ENCODE results near the gene SQSTM1.

The SQSTM1 gene

DNA sequence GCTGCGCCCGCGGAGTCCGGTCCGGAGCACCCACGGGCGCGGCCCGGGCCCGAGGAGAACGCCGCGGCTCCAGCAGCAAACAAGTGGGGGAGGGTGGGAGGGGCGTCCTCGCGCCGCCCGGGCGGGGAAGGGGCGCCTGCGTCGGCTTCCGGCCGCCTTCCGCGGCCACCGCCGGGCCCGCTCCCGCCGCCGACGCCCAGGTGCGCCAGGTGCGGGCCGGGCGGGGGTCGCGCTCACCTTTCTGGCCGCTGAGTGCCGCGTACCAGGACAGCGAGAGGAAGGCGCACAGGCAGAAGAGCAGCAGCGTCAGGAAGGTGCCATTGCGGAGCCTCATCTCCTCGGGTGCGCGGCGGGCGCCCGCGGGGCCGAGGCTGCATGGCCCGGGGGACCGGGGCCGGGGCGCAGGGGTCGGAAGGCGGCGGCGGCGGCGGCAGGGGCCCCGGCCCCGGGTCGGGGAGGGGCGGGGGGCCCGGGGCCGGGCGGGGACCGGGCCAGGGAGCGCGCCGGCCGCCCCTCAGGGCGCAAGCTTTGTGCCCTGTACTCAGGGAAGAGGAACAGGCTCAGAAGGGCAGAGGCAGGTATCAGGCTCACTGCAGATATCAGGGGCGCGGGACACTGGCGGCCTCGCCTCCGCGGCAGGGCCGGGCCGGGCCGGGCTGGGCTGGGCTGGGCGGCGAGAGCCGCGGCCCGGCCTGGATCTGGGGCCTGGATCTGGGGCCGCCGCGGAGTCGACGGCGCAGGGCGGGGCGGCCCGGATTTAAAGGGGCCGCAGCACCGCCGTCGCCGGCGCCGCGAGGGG lies 14.3 kb upstream of the SQSTM1 start, which contains the start of gene MGAT4B:
Gene MGAT4B (minus strand): TSS at position 617 of the 799 bp plus-strand sequence. CDS start 283 bp downstream, at position 334.
- peak in 1 of 3 experiments; percentile 60 for DNase-seq (ENCODE audit: low read depth in 3 of 3)

DNA sequence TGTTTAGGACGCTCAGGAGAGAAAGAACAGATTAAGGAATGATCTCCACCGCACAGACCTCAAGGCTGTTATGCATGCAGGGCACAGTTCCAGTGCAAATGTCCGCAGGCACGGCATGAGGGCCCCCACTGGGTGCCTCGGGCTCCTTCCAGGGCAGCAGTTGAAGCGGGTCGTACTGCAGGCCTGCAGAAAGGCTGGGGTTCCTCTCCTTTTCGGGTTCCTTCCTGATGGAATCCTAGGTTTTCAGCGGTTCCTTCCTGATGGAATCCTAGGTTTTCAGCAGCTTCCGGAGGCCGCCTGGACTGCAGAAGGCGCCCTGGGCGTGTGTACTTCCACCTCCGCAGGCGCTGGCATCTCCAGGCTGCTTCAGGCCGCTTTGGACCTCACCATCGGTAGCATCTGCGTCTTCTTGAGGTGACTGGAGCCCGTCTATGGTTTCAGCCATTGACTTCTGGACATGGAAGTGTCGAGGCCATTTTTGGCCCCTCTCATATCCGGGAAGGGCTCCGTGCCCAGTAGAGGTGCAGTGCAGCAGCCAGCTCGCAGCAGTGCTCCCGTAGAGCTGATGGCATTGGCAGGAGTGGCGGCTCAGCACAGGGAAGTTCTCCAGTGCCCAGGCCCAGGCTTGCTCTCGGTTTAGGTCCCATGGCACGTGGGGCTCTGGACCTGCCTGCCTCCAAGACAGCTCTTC lies 8.4 kb upstream of the SQSTM1 start:
- DNase-seq (ENCODE audit: low read depth in 3 of 3) = no peak

GRCh38 chr5:179812997-179813607 lies 7.6 kb upstream of the SQSTM1 start:
- DNase-seq (ENCODE audit: low read depth in 3 of 3) = no peak

- DNase-seq (ENCODE audit: low read depth in 3 of 3) = no peak
Measured at GRCh38 chr5:179814090-179814489, 6.6 kb upstream of the SQSTM1 start.

DNA sequence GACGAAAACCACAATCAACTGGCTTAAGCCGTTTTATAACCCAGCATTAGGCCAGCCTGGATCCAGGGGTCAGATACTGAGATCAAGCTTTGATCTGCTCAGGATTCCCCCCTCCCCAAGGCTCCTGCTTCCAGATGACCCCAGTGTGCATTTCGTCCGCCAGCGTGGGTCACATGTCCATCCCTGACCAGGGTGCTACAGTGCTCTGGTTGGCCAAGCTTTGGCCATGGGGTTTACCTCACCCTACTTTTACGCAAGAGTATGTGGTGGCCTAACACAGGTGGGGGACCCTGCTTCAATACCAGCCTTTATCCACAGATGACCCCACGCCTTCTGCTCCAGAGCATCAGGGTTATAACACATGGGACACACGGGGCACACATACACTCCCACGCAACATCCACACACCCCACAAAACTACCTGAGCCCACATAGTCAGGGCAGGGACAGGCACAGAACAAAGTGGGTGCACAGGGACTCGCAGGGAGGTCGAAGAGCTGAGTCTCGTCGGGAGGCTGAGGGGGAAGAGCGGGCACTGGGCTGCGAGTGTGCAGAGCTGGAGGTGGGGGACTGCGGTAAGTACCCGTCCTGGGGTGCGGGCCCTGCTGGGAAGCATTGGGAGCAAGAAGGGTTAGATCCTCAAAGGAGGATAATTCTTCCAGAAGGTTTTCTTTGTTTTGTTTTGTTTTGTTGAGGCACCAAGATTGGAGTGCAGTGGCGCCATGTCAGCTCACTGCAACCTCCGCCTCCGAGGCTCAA lies 5.0 kb upstream of the SQSTM1 start:
- DNase-seq (ENCODE audit: low read depth in 3 of 3) = no peak

- DNase-seq (ENCODE audit: low read depth in 3 of 3) = no peak
Measured at GRCh38 chr5:179816401-179816795, 4.3 kb upstream of the SQSTM1 start.

DNA sequence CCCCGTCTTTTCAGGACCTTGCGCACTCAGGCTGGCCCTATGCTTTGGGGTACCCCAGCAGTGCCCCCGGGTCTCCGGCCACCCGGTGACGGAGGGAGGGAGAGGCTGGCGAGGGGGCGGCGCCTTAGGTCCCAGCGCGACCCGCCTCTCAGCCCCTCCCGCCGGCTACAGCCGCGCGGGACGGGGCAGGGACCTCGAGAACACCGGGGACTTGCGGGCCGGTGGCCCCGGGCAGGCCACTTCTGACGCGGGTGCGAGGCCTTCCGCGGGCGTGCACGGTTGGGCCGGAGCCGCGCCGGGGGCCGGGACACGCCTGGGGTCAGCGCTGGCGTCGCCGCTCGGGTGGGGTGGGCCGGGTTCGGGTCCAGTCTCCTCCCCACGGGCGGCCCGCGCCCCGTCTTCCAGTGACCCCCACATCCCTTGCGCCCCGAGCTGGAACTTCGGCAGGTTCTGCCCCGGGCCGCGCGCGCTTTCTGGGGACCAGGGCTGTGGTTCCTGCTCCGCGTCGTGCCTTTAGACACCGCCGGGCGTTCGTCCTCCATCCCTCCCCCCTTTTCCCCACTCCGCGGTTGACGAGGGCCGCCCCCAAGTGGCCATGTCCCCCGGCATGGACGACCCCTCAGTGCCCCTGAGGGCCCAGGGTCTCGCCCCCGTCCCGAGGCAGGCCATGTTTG lies 3.8 kb upstream of the SQSTM1 start:
- no peak for DNase-seq (ENCODE audit: low read depth in 3 of 3)

- no peak for DNase-seq (ENCODE audit: low read depth in 3 of 3)
Measured at GRCh38 chr5:179817470-179817840, 3.2 kb upstream of the SQSTM1 start.

GRCh38 chr5:179817890-179818745 lies 2.6 kb upstream of the SQSTM1 start:
- no peak for DNase-seq (ENCODE audit: low read depth in 3 of 3)

- DNase-seq (ENCODE audit: low read depth in 3 of 3) = peak; percentile 60 to 81 (median 65)
Measured at GRCh38 chr5:179818746-179819295, 1.9 kb upstream of the SQSTM1 start.

DNA sequence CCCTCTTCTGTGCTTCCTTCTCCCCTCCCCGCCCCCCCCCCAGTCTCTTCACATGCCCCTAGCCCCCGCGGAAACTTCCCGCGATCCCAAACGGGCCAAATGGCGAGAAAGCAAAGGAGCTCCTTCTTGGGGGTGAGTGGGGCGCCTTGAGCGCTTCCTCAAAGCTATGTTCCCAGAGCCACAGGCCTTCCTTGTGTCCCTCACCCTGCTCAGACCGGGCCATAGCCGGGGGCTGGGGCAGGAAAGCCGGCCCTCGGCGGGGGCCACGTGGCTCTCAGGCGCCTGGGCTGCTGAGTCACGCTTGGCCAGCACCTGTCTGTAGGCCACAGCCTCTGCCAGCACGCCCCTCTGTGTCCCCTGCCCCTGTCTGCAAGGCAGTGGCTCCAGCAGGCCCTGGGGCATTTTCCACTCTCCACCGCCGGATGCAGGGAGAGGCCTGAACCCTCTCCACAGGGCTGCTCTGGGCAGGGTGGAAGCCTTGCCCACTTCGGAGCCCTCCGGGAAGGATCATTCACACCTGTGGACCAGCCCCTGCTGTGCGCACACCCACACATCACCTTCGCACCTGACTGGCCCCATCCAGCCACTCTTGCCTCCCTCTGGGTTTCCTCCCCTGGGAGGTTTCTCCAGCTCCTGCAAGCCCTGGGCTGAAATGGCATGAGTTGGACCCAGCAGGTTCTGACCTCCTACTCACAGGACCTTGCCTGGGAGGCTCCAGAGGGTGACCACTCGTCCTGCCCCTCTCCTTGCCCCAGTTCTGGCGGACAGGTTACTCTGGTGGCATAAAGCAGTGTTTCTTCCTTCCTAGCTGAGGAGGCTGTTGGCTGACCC lies 1.2 kb upstream of the SQSTM1 start:
- DNase-seq (ENCODE audit: low read depth in 3 of 3) = peak in 1 of 3 experiments; percentile 37

DNA sequence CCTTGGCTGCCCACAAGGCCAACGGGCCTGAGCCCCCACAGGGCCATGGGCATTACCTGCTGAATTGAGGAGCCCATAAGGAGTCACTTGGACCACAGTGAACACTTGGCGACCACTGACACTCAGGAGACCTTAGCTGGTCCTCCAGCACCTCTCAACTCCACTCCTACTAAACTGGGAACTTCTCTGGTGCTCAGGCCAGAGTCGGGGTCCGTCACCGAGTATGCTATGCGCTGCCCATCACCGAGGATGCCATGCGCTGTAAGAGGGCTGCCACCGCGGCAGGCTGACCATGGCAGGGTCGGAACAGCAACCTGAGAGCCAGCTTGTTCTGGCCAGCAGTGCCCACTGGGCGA lies 600 bp upstream of the SQSTM1 start:
- DNase-seq (ENCODE audit: low read depth in 3 of 3) = no peak

DNA sequence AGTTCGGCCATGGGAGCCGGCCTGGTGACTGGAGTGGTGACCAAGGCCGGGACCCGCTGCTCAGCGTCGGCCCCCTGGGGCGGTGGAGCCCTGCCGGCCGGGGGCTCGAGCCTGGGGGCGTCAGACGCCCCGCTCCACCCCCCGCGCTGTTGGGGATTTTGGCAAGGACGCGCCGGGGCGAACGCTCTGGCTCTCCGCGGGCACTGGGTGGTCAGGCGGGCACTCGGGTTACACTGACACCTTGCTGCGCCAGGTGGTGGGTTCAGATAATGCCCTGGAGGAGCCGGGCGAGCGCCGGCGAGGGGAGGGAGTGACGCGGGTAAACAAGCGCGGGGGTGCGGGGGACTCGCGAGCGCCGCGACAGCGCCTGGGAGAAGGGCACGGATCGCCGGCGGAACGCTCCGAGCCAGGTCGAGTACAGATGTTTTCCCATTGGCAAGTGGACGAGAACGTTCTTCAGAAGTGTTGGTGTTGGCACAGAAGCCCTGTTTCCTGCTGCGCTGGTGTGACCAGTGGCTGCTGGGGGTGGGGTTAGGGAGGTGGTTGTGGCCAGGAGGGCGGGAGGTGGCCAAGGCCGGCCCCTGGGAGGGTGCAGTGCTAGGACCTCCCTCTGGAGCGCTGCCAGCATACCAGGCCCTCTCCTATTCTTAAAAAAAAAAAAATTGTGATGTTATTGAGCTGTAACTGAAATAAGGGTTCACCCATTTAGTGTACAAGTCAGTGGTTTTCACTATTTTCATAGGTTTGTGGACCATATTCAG lies 773 bp downstream of the SQSTM1 start:
- peak; percentile 60 to 85 (median 65) for DNase-seq (ENCODE audit: low read depth in 3 of 3)

- no peak for DNase-seq (ENCODE audit: low read depth in 3 of 3)
Measured at GRCh38 chr5:179822059-179822432, 1.3 kb downstream of the SQSTM1 start.

DNA sequence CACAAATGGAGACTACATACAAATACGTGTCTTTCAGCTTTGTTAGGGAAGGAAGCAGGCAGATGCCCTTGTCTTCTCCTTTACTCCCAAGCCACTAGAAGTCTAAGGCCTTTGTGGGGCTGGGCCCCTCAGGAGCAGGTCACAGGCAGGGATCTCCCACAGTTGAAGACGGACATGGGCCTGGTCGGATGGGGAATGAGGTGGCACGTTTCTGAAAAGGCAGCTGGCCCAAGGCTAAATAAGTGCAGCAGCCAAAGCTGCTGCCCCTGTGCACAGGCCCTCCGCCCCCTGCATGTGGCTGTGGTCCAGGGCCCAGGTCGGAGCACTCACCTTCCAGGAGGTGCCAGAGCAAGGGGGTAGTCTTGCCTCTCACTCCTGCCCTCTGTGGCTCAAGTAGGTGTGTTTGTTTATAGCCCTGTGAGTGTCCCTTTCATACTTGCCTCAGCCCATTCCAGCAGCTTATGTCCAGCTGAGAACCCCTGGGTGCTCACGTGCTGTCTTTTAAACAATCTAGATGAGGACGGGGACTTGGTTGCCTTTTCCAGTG lies 1.8 kb downstream of the SQSTM1 start:
- no peak for DNase-seq (ENCODE audit: low read depth in 3 of 3)

DNA sequence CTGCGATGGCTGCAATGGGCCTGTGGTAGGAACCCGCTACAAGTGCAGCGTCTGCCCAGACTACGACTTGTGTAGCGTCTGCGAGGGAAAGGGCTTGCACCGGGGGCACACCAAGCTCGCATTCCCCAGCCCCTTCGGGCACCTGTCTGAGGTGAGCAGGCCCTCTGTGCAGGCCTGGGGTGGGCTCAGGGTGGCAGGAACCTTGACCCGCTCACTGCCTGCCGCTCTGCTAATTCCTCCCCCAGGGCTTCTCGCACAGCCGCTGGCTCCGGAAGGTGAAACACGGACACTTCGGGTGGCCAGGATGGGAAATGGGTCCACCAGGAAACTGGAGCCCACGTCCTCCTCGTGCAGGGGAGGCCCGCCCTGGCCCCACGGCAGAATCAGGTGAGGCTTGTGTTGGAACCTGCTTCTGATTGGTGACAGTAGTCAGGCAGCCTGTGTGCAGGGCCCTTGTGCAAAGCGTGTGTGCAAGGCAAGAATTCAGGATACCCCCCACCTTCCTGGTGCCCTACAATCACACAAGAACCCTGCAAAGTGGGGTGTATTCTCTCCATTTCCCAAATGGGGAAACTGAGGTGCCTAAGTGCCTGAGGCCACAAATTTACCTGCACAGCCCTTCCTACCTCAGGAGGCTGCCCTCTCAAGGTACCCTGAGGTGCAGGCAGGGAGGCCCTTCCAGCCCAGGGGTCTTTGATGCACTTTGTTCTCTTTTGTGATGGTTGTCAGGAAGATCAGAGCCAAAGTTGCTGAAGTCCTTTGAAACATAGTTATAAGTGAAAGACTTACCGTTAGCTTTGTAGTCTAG lies 3.4 kb downstream of the SQSTM1 start:
- no peak for DNase-seq (ENCODE audit: low read depth in 3 of 3)

GRCh38 chr5:179824745-179825112 lies 4.0 kb downstream of the SQSTM1 start:
- no peak for DNase-seq (ENCODE audit: low read depth in 3 of 3)

All from stimulated activated CD4-positive, alpha-beta T cell treated with anti-CD3 and anti-CD28 coated beads, TNF-alpha, amount 100 ng/mL, for 24 hours (primary cell).